Adrenal gland (tissue), 12 donors: ENCODE measurements around the gene SCP2D1. TPM values are rescaled to one million over a fixed set of nuclear protein-coding genes. Genes with fewer than 3 reads are reported as not detected.

Experiments used
- DNase-seq, 7 donors: peaks; one replicate each; pipeline ENCODE4 v3.0.0-alpha.2; 2019 to 2020
- H3K27ac ChIP-seq, 5 donors: fragments of 200-600 bp; sonication (generic) in 4 of 5; 1 replicate in 3 of 5; 2 replicates in 2 of 5; pipeline versions ENCODE4 v1.5.1 to v1.8.0; 2016 to 2020; ENCODE audit warnings: mild to moderate bottlenecking in 1 of 5
- H3K27me3 ChIP-seq: fragments of 200-600 bp; 2 replicates; pipeline ENCODE4 v1.8.0; 2021
- H3K36me3 ChIP-seq, 2 donors: fragments of 200-600 bp; replicated peaks in 1 of 2; 1 replicate in 1 of 2; 2 replicates in 1 of 2; pipeline versions ENCODE4 v1.5.1 to v1.8.0; 2018 to 2022
- H3K4me1 ChIP-seq, 2 donors: fragments of 200-600 bp; replicated peaks in 1 of 2; 1 replicate in 1 of 2; 2 replicates in 1 of 2; pipeline versions ENCODE4 v1.5.1 to v1.8.0; 2018 to 2021
- H3K4me3 ChIP-seq, 4 donors: fragments of 200-600 bp; sonication (generic) in 3 of 4; one replicate each; pipeline ENCODE4 v1.5.1; 2016 to 2018
- H3K9me3 ChIP-seq, 3 donors: fragments of 200-600 bp; sonication (generic) in 1 of 3; replicated peaks in 1 of 3; 1 replicate in 2 of 3; 2 replicates in 1 of 3; pipeline versions ENCODE4 v1.5.1 to v1.8.0; 2016 to 2021
- CTCF ChIP-seq, 6 experiments: fragments of 450-650 bp in 4 of 6; fragments of 200-600 bp in 2 of 6; sonication (generic) in 1 of 6; IDR thresholded peaks; 1 replicate in 5 of 6; 2 replicates in 1 of 6; pipeline versions ENCODE4 v1.5.1 to v1.8.0; 2016 to 2021; ENCODE audit warnings: antibody characterized with exemption in 6 of 6, mild to moderate bottlenecking in 2 of 6, moderate library complexity in 1 of 6
- POLR2A ChIP-seq, 2 donors: fragments of 450-650 bp; IDR thresholded peaks; one replicate each; pipeline ENCODE4 v1.6.1; 2017; ENCODE audit warnings: antibody characterized with exemption in 2 of 2, mild to moderate bottlenecking in 2 of 2, moderate library complexity in 1 of 2
- WGBS, 4 donors: extraction: QIAGEN DNeasy Blood & Tissue Kit in 2 of 4; methylation state at CpG; one replicate each; pipeline versions ENCODE4 v1.1.5 to v1.1.7; 2013 to 2017; 5-methylcytosine and 5-hydroxymethylcytosine counted together
- intact Hi-C, 2 donors: fragments of 100-400 bp; cut with DNase I; formaldehyde crosslinking; loops; one replicate each; pipeline versions ENCODE4 v1.14.1 to v1.15.0; 2022 to 2023
- polyA plus RNA-seq, 3 donors: library from polyadenylated mRNA; stranded (reverse); fragments of 200-250 nt in 2 of 3; fragments of 350-450 nt in 1 of 3; fragmentation: Illumina TruSeq in 1 of 3; extraction: RNeasy Lipid Tissue Mini Kit (QIAGEN cat#74804) in 1 of 3; gene quantifications; one replicate each; pipeline ENCODE4 v1.2.3, GENCODE V29; 2013 to 2014
- total RNA-seq, 9 donors: library from RNA; depleted of rRNA in 4 of 9; stranded (reverse); fragments of >200 nt in 4 of 9; fragments of 120-200 nt in 1 of 9; fragmentation: NEBNext Ultra II Directional in 1 of 9; extraction: Animal tissue kit (Norgen Biotek cat#: 25700) in 1 of 9; gene quantifications; one replicate each; pipeline versions ENCODE4 v1.1.0 to v1.2.4, GENCODE V29; 2013 to 2023
- donor health status: healthy with polysubstance abuse.
- donor health status: Bipolar disorder and iron deficiency.
- donor health status: DM: yes; HTN: yes; CAD: no.
- donor health status: DM: no; HTN: no; CAD: no.
- donor health status: DM: no; HTN: no; CAD: no.
- donor health status: DM: yes; HTN: yes; CAD: no.

SCP2D1 gene
- total and polyA plus RNA-seq, 12 donors = not detected

- no peak for DNase-seq
- Histone ChIP-seq H3K4me3 (no peak overlapping the region), H3K27ac (no peak overlapping the region), H3K9me3 (no peaks in the 10 kb centered on the region), H3K4me1 (no peaks in the 10 kb centered on the region), H3K27me3 (no peaks in the 10 kb centered on the region), H3K36me3 (no peaks in the 10 kb centered on the region)
- intact Hi-C loops = no loop called here
- TF ChIP-seq POLR2A (IDR thresholded peaks at IDR 0.05) (no peak), CTCF (IDR thresholded peaks at IDR 0.05) (no peak)
- WGBS, 4 donors = 85 to 95% (median 90%) methylated on average over 2 of the region's 2 CpGs
Measured at GRCh38 chr20:18855882-18856281, 42.3 kb downstream of the SCP2D1 start.

GRCh38 chr20:18856873-18857272 is 43.3 kb downstream of the SCP2D1 start:
- H3K27ac ChIP-seq = no peak overlapping the region
- no peak overlapping the region for H3K4me3 ChIP-seq
- H3K9me3 ChIP-seq = no peaks in the 10 kb centered on the region
- no peak for DNase-seq
- no peak for TF ChIP-seq CTCF (IDR thresholded peaks at IDR 0.05)
- TF ChIP-seq POLR2A (IDR thresholded peaks at IDR 0.05) = no peak
- no peaks in the 10 kb centered on the region for H3K36me3 ChIP-seq
- H3K27me3 ChIP-seq = no peaks in the 10 kb centered on the region
- WGBS, 4 donors = 45 to 72% (median 64%) methylated on average over 2 of the region's 2 CpGs
- intact Hi-C loops = no loop called here
- no peaks in the 10 kb centered on the region for H3K4me1 ChIP-seq

- no peaks in the 10 kb centered on the region for H3K4me1 ChIP-seq
- H3K4me3 ChIP-seq = no peak overlapping the region
- H3K9me3 ChIP-seq = no peaks in the 10 kb centered on the region
- H3K36me3 ChIP-seq = no peaks in the 10 kb centered on the region
- WGBS, 4 donors = 26 to 38% (median 35%) methylated on average over 1 of the region's 1 CpG
- H3K27me3 ChIP-seq = no peaks in the 10 kb centered on the region
- no peak for DNase-seq
- H3K27ac ChIP-seq = no peak overlapping the region
- TF ChIP-seq CTCF (IDR thresholded peaks at IDR 0.05) (no peak), POLR2A (IDR thresholded peaks at IDR 0.05) (no peak)
- intact Hi-C loops = no loop called here
Measured at GRCh38 chr20:18857640-18858039, 44.1 kb downstream of the SCP2D1 start.

- Histone ChIP-seq H3K4me3 (no peak overlapping the region), H3K27ac (no peak overlapping the region), H3K4me1 (no peaks in the 10 kb centered on the region), H3K9me3 (no peaks in the 10 kb centered on the region), H3K36me3 (no peaks in the 10 kb centered on the region), H3K27me3 (no peaks in the 10 kb centered on the region)
- TF ChIP-seq POLR2A (IDR thresholded peaks at IDR 0.05) = no peak
- TF ChIP-seq CTCF (IDR thresholded peaks at IDR 0.05) = no peak
- intact Hi-C loops = no loop called here
- WGBS, 4 donors = 79 to 93% (median 88%) methylated on average over 3 of the region's 3 CpGs
- no peak for DNase-seq
Measured at GRCh38 chr20:18858816-18859215, 45.2 kb downstream of the SCP2D1 start.

Other genes with a start within 250 kb of the SCP2D1 start
- 100 to 1,000 TPM in 8 of 9 donors, 10 to 100 TPM in 1; 88.6 to 337 (median 121) TPM for gene SMIM26, start 246.4 kb upstream of the SCP2D1 start, total RNA-seq
- gene SMIM26, start 246.4 kb upstream of the SCP2D1 start, polyA plus RNA-seq = 100 to 1,000 TPM; 123 to 242 (median 199) TPM
- 10 to 100 TPM; 19.0 to 37.0 (median 33.4) TPM for gene DTD1, start 225.7 kb upstream of the SCP2D1 start, total RNA-seq
- gene DTD1, start 225.7 kb upstream of the SCP2D1 start, polyA plus RNA-seq = 10 to 100 TPM in 2 of 3 donors, 1 to 10 TPM in 1; 9.5 to 38.9 (median 13.9) TPM